Progenitor cell of endocrine pancreas (in vitro differentiated cells): ENCODE measurements around the gene ANO8. TPM values are rescaled to one million over a fixed set of nuclear protein-coding genes. Genes with fewer than 3 reads are reported as not detected.

Experiments used
- DNase-seq: peaks from one replicate; pipeline ENCODE4 v3.0.0; 2021; ENCODE audit warnings: low spot score; ENCODE audit not compliant: unreplicated experiment
- H3K27ac Mint-ChIP-seq: 2 replicates; pipeline ENCODE4 v1.8.0; 2021; ENCODE audit warnings: mild to moderate bottlenecking, moderate library complexity, mixed read lengths
- H3K27me3 Mint-ChIP-seq: 2 replicates; pipeline ENCODE4 v1.8.0; 2021; ENCODE audit warnings: mixed read lengths
- H3K36me3 Mint-ChIP-seq: 2 replicates; pipeline ENCODE4 v1.8.0; 2022; ENCODE audit warnings: mixed read lengths; ENCODE audit not compliant: insufficient read depth
- H3K4me1 Mint-ChIP-seq: 2 replicates; pipeline ENCODE4 v1.8.0; 2021; ENCODE audit warnings: low read depth, mixed read lengths
- H3K4me3 Mint-ChIP-seq: 2 replicates; pipeline ENCODE4 v1.8.0; 2021; ENCODE audit warnings: low read depth, mild to moderate bottlenecking, moderate library complexity, mixed read lengths
- H3K9me3 Mint-ChIP-seq: 2 replicates; pipeline ENCODE4 v1.8.0; 2021; ENCODE audit warnings: low read depth, mixed read lengths
- total RNA-seq: library from RNA; stranded (reverse); gene quantifications from 2 replicates; pipeline ENCODE4 v1.2.1, GENCODE V29; 2021
- TF ChIP-seq, protein P1 (sequence below): fragments of 200-600 bp; sonication (generic); IDR thresholded peaks from one replicate; pipeline ENCODE4 v1.5.0; 2021; ENCODE audit warnings: antibody characterized with exemption, mild to moderate bottlenecking; ENCODE audit not compliant: unreplicated experiment

Gene ANO8
- total RNA-seq, 1 donor from 2014 or later: 45.2 TPM

- Mint-ChIP-seq H3K4me1 (peaks cover 6% of the 10 kb centered on the region), H3K9me3 (no peaks in the 10 kb centered on the region), H3K27me3 (no peaks in the 10 kb centered on the region), H3K27ac (no peak overlapping the region), H3K4me3 (no peak overlapping the region), H3K36me3 (peaks cover 1% of the 10 kb centered on the region)
- DNase-seq: no peak
- TF ChIP-seq, protein P1, sequence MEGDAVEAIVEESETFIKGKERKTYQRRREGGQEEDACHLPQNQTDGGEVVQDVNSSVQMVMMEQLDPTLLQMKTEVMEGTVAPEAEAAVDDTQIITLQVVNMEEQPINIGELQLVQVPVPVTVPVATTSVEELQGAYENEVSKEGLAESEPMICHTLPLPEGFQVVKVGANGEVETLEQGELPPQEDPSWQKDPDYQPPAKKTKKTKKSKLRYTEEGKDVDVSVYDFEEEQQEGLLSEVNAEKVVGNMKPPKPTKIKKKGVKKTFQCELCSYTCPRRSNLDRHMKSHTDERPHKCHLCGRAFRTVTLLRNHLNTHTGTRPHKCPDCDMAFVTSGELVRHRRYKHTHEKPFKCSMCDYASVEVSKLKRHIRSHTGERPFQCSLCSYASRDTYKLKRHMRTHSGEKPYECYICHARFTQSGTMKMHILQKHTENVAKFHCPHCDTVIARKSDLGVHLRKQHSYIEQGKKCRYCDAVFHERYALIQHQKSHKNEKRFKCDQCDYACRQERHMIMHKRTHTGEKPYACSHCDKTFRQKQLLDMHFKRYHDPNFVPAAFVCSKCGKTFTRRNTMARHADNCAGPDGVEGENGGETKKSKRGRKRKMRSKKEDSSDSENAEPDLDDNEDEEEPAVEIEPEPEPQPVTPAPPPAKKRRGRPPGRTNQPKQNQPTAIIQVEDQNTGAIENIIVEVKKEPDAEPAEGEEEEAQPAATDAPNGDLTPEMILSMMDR: no peak
Observed at GRCh38 chr19:17341386-17341785, 6.7 kb upstream of the ANO8 start.

DNA sequence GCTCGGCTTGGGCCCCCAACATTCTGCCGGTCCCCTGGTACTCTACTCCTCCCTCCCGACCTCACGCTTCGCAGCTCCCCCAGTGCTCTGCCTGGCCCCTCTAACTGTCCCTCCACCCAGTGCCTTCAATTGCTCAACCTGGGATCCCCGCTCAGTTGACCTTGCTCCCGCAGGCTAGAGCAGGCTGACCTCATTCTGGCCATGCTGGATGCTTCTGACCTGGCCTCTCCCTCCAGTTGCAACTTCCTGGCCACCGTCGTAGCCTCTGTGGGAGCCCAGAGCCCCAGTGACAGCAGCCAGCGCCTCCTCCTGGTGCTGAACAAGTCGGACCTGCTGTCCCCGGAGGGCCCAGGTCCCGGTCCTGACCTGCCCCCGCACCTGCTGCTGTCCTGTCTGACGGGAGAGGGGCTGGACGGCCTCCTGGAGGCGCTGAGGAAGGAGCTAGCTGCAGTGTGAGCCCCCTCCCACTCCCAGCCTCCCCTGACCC lies 6.3 kb upstream of the ANO8 start:
- Mint-ChIP-seq H3K4me1 (peaks cover 7% of the 10 kb centered on the region), H3K36me3 (peaks cover 1% of the 10 kb centered on the region), H3K27ac (no peak overlapping the region), H3K4me3 (no peak overlapping the region), H3K27me3 (no peaks in the 10 kb centered on the region), H3K9me3 (no peaks in the 10 kb centered on the region)
- no peak for DNase-seq
- TF ChIP-seq, protein P1: no peak

DNA sequence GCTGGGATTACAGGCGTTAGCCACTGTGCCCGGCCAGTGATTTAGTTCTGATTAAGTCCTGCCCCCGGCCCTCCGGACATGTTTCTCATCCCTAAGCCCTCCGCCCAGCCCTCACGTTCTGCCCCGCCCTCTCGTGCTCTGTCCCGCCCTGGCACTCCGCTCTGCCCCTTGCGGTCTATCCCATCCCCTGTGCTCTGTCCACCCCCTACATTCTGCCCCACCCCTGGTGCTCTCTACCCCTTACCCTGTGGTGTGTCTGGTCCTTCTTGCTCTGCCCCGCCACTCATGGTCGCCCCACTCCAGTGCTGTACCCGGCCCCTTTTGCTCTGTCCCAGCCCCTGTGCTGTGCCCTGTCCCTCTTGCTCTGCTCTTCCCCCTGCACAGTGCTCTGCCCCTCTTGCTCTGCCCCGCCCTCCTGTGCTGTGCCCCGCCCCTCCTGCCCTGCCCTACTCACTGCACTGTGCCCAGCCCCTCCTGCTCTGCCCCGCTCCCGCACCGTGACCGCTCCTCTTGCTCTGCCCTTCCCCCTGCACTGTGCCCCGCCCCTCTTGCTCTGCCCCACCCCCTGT lies 5.7 kb upstream of the ANO8 start:
- Mint-ChIP-seq H3K27me3 (no peaks in the 10 kb centered on the region), H3K4me3 (no peak overlapping the region), H3K4me1 (peaks cover 7% of the 10 kb centered on the region), H3K36me3 (peaks cover 1% of the 10 kb centered on the region), H3K27ac (no peak overlapping the region), H3K9me3 (no peaks in the 10 kb centered on the region)
- no peak for DNase-seq
- TF ChIP-seq, protein P1: no peak

GRCh38 chr19:17339088-17339741 lies 4.6 kb upstream of the ANO8 start:
- DNase-seq: no peak
- Mint-ChIP-seq H3K27me3 (no peaks in the 10 kb centered on the region), H3K4me3 (peak overlapping the region; percentile 33), H3K36me3 (peaks cover 1% of the 10 kb centered on the region), H3K9me3 (no peaks in the 10 kb centered on the region), H3K4me1 (peaks cover 7% of the 10 kb centered on the region), H3K27ac (no peak overlapping the region)
- TF ChIP-seq, protein P1: no peak

DNA sequence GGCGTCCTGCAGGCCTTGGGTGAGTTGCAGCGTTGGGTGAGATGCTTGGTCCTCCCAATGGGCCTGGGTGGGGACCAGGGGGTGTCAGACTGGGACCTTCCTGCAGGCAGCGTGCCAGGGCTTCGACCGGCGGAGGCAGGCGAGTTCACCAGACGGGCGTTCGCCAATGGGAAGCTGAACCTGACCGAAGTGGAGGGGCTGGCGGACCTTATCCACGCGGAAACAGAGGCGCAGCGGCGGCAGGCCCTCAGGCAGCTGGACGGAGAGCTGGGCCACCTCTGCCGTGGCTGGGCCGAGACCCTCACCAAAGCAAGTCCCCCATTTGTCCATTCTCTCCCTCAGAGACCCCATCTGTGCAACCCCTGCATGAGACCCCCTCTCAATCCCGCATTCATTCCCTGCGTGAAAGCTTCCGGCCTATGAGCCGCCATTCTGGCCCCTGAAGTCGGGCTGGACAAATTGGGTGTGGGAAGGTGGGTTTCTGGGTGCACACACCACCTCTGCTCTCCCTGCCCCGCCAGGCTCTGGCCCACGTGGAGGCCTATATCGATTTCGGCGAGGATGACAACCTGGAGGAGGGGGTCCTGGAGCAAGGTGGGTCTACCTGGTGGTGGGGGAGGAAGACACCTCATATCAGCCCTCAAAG lies 3.9 kb upstream of the ANO8 start:
- DNase-seq: no peak
- Mint-ChIP-seq H3K4me1 (peaks cover 9% of the 10 kb centered on the region), H3K9me3 (no peaks in the 10 kb centered on the region), H3K36me3 (peaks cover 3% of the 10 kb centered on the region), H3K4me3 (peak overlapping the region; percentile 96), H3K27me3 (no peaks in the 10 kb centered on the region), H3K27ac (no peak overlapping the region)
- TF ChIP-seq, protein P1: no peak
